Activated CD8-positive, alpha-beta T cell treated with anti-CD3 and anti-CD28 coated beads for 36 hours (primary cell): ENCODE data around the gene MSANTD1. TPM values are rescaled to one million over a fixed set of nuclear protein-coding genes. Genes with fewer than 3 reads are reported as not detected.

Experiments
- ATAC-seq: fragments of 200-7000 bp; cut with Tn5 transposase; one replicate; pipeline ENCODE4 v1.10.0; 2021; ENCODE audit warnings: mild to moderate bottlenecking, moderate library complexity
- CTCF ChIA-PET: fragments of 350-600 bp; sonication (Branson Sonifier 250); formaldehyde crosslinking; loops from one replicate; lab custom pipeline; 2021; ENCODE audit warnings: antibody characterized with exemption; lab: Charles Lee
- POLR2A ChIA-PET: fragments of 350-600 bp; sonication (Branson Sonifier 250); formaldehyde crosslinking; loops from one replicate; lab custom pipeline; 2021; ENCODE audit warnings: antibody characterized with exemption; lab: Charles Lee
- DNase-seq: peaks from one replicate; pipeline ENCODE4 v3.0.0-alpha.2; 2020
- H3K27ac Mint-ChIP-seq: one replicate; pipeline ENCODE4 v1.8.0; 2021; ENCODE audit warnings: mild to moderate bottlenecking, mixed read lengths
- H3K27me3 Mint-ChIP-seq: one replicate; pipeline ENCODE4 v1.8.0; 2021; ENCODE audit warnings: mixed read lengths
- H3K36me3 Mint-ChIP-seq: one replicate; pipeline ENCODE4 v1.8.0; 2021; ENCODE audit warnings: low read depth, mixed read lengths
- H3K4me1 Mint-ChIP-seq: one replicate; pipeline ENCODE4 v1.8.0; 2021; ENCODE audit warnings: low read depth, mixed read lengths
- H3K4me3 Mint-ChIP-seq: one replicate; pipeline ENCODE4 v1.8.0; 2021; ENCODE audit warnings: mild to moderate bottlenecking, moderate library complexity, mixed read lengths
- H3K9me3 Mint-ChIP-seq: one replicate; pipeline ENCODE4 v1.8.0; 2021; ENCODE audit warnings: mixed read lengths
- intact Hi-C: fragments of 100-400 bp; cut with micrococcal nuclease; formaldehyde crosslinking; loops from one replicate; pipeline ENCODE4 v1.10.0; 2022
- total RNA-seq, 2 experiments: library from RNA; stranded (reverse); gene quantifications; one replicate each; pipeline ENCODE4 v1.2.3, GENCODE V29; 2021
- TF ChIP-seq, protein P1 (sequence below): fragments of 200-600 bp; IDR thresholded peaks from one replicate; pipeline ENCODE4 v1.8.0; 2022; ENCODE audit warnings: antibody characterized with exemption, mild to moderate bottlenecking

The MSANTD1 gene
- total RNA-seq, 2 experiments from 2014 or later, result 0.43 TPM

- ChIA-PET POLR2A (interaction anchor here (1.7 kb wide), 1 partner anchor 10 kb away, joined by 10 read pairs; no protein-coding TSS in a partner anchor), CTCF (interaction anchor here (2.6 kb wide), 1 partner anchor 9 kb away, joined by 7 read pairs; no protein-coding TSS in a partner anchor)
- Mint-ChIP-seq H3K27ac (no peak overlapping the region), H3K4me1 (peaks cover 60% of the 10 kb centered on the region), H3K4me3 (no peak overlapping the region), H3K27me3 (peaks cover 15% of the 10 kb centered on the region), H3K9me3 (no peaks in the 10 kb centered on the region), H3K36me3 (no peaks in the 10 kb centered on the region)
- DNase-seq (no peak), ATAC-seq (no peak)
- TF ChIP-seq, protein P1, sequence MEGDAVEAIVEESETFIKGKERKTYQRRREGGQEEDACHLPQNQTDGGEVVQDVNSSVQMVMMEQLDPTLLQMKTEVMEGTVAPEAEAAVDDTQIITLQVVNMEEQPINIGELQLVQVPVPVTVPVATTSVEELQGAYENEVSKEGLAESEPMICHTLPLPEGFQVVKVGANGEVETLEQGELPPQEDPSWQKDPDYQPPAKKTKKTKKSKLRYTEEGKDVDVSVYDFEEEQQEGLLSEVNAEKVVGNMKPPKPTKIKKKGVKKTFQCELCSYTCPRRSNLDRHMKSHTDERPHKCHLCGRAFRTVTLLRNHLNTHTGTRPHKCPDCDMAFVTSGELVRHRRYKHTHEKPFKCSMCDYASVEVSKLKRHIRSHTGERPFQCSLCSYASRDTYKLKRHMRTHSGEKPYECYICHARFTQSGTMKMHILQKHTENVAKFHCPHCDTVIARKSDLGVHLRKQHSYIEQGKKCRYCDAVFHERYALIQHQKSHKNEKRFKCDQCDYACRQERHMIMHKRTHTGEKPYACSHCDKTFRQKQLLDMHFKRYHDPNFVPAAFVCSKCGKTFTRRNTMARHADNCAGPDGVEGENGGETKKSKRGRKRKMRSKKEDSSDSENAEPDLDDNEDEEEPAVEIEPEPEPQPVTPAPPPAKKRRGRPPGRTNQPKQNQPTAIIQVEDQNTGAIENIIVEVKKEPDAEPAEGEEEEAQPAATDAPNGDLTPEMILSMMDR, result no peak
- intact Hi-C loops, result no loop called here
Measured at GRCh38 chr4:3303923-3304710, 55.2 kb downstream of the MSANTD1 start.

- Mint-ChIP-seq H3K4me1 (peaks cover 54% of the 10 kb centered on the region), H3K4me3 (no peak overlapping the region), H3K27me3 (peaks cover 15% of the 10 kb centered on the region), H3K9me3 (no peaks in the 10 kb centered on the region), H3K36me3 (no peaks in the 10 kb centered on the region), H3K27ac (peak overlapping the region; percentile 72)
- DNase-seq (no peak), ATAC-seq (no peak)
- CTCF ChIA-PET, result interaction anchor here (1.7 to 2.6 kb wide), 2 partner anchors 10 to 13 kb away, joined by 4 to 7 read pairs; no protein-coding TSS in a partner anchor
- TF ChIP-seq, protein P1, result no peak
- intact Hi-C loops, result no loop called here
- POLR2A ChIA-PET, result no interaction called here
Measured at GRCh38 chr4:3304831-3305609, 56.1 kb downstream of the MSANTD1 start.

DNA sequence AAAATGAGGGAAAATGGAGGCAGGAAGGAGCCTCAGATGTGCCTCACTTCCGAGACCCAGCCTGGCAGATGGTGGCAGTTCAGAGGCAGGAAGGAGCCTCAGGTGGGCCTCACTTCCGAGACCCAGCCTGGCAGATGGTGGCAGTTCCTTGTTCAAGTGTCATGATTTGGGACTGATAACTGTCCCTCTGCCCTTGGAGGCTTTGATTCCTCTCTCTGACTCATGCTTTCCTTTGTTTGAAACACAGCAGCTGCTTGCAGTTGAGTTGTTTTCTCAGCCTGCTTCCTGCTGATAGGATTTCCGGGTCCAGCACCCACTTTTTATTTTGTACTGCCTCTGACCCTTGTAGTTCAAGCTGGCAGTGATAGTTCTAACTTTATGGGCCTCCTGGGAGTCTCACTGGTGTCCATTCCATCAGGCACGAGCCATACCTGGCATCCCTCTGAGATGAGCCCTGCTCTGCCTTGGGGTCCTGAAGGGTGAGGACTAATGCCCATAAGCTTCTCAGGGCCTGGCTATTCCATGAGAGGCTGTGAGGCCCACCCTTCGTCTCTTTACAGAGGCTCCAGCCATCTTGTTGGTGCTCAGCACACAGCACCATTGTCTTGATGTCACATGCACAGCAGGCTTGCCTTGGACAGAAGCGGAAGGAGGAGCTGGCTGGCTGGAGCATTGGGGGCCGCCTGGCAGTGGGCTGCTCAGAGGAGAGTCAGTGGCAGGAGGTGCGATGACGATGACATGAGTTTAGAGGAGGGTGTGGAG, 56.8 kb downstream of the MSANTD1 start:
- Mint-ChIP-seq H3K4me1 (peaks cover 50% of the 10 kb centered on the region), H3K9me3 (no peaks in the 10 kb centered on the region), H3K27ac (peak overlapping the region; percentile 72), H3K36me3 (no peaks in the 10 kb centered on the region), H3K27me3 (peaks cover 15% of the 10 kb centered on the region), H3K4me3 (no peak overlapping the region)
- ChIA-PET CTCF (interaction anchor here (1.7 to 2.6 kb wide), 2 partner anchors 10 to 12 kb away, joined by 4 to 7 read pairs; no protein-coding TSS in a partner anchor), POLR2A (interaction anchor here (0.7 kb wide), 1 partner anchor 31 kb away, joined by 3 read pairs; no protein-coding TSS in a partner anchor)
- ATAC-seq (peak; percentile 4), DNase-seq (peak; percentile 49)
- intact Hi-C loops, result no loop called here
- TF ChIP-seq, protein P1, result no peak

Other genes starting within 250 kb of the MSANTD1 start
- not detected for gene HTT-AS, start 174.6 kb upstream of the MSANTD1 start, total RNA-seq
- 10 to 100 TPM; 54.2 to 56.5 TPM for gene HTT, start 174.5 kb upstream of the MSANTD1 start, total RNA-seq
- 1 to 10 TPM; 4.6 to 4.7 TPM for gene RGS12, start 43.9 kb downstream of the MSANTD1 start, total RNA-seq
- not detected for gene HGFAC, start 192.8 kb downstream of the MSANTD1 start, total RNA-seq
- not detected for gene DOK7, start 214.1 kb downstream of the MSANTD1 start, total RNA-seq